ENCODE data around the gene FGF9.

Gene FGF9

DNA sequence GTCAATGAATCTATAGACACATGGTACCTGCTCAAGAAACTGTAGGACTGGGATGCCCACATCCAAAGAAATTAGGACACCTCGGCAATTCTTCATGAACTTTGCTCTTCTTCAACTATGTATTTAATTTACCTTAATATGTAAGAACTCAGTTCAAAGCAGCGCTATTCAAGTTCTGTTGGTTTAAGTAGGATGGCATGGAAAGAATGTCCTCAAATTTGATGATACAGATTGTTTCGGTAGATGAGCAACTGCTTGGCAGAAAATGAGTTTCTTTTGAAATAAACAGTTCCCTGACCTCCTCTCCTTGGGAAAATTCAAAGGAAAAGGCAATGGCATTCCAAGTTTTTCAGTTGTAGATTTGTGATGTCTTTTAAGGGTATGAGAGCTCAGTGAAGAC is 36.7 kb downstream of the FGF9 start:
- Histone ChIP-seq H3K4me3 (no peak overlapping the region), H3K9me3 (no peaks in the 10 kb centered on the region; the same call in 1 of the 2 replicates), H3K27me3 (ENCODE audit: low read depth) (no peaks in the 10 kb centered on the region), H3K4me1 (no peaks in the 10 kb centered on the region), H3K36me3 (replicated peaks) (no peaks in the 10 kb centered on the region)
- in situ Hi-C loops (cut with MboI; ENCODE audit: low sequenced_read_pairs), result no loop called here
- no peak for DNase-seq (ENCODE audit: low spot score in 2 of 2)

GRCh38 chr13:21709697-21710096 is 38.8 kb downstream of the FGF9 start:
- in situ Hi-C loops (cut with MboI; ENCODE audit: low sequenced_read_pairs), result no loop called here

DNA sequence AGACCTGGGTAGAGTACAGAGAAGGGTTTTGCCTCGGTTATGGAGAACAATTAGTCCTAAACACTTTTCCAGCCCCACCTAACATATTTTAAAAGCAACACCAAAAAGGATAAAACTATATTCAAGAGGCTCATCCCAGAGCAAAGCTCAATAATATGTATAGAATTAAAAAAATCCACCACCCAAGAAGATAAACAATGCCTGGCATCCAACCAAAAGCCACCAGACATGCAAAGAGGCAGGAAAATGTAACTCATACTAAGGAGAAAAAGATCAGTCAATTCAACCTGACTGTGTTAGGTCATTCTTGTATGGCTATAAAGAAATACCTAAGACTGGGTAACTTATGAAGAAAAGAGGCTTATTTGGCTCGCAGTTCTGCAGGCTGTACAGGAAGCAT is 39.3 kb downstream of the FGF9 start:
- Histone ChIP-seq H3K36me3 (replicated peaks) (no peaks in the 10 kb centered on the region), H3K4me3 (no peak overlapping the region), H3K9me3 (no peaks in the 10 kb centered on the region; the same call in 1 of the 2 replicates), H3K4me1 (no peaks in the 10 kb centered on the region), H3K27me3 (ENCODE audit: low read depth) (no peaks in the 10 kb centered on the region)
- in situ Hi-C loops (cut with MboI; ENCODE audit: low sequenced_read_pairs), result no loop called here
- DNase-seq (ENCODE audit: low spot score in 2 of 2), result no peak

More at GRCh38 chr13:21709697-21710096, 38.8 kb downstream of the FGF9 start:
- H3K4me3 ChIP-seq, result no peak overlapping the region
- no peak for DNase-seq (ENCODE audit: low spot score in 2 of 2)
- no peaks in the 10 kb centered on the region for H3K36me3 ChIP-seq (replicated peaks)
- H3K9me3 ChIP-seq, result no peaks in the 10 kb centered on the region; the same call in 1 of the 2 replicates
- no peaks in the 10 kb centered on the region for H3K27me3 ChIP-seq (ENCODE audit: low read depth)
- H3K4me1 ChIP-seq, result no peaks in the 10 kb centered on the region

DNA sequence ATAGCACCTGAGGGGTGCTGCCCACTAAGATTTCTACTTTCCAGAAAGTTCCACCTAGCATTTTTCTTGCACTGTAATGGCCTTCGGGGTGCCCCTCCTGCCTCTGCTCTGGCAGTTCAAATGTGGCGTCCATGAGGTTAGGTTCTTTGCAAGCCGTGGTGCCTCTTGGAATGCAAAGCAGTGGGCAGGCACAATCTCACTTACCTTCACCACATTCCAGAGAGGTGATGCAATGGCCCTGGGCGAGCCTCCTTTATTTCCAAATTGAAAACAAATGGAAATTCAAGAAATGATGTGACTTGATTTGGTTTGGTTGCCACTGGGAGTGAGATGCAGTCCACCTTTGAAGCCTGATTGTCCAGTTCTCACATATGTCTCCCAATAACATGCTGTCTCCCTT is 46.9 kb downstream of the FGF9 start:
- Histone ChIP-seq H3K9me3 (no peaks in the 10 kb centered on the region), H3K4me3 (no peak overlapping the region), H3K27me3 (ENCODE audit: low read depth) (no peaks in the 10 kb centered on the region), H3K36me3 (replicated peaks) (no peaks in the 10 kb centered on the region), H3K4me1 (no peaks in the 10 kb centered on the region)
- in situ Hi-C loops (cut with MboI; ENCODE audit: low sequenced_read_pairs), result no loop called here
- no peak for DNase-seq (ENCODE audit: low spot score in 2 of 2)

GRCh38 chr13:21719463-21719862 is 48.6 kb downstream of the FGF9 start:
- in situ Hi-C loops (cut with MboI; ENCODE audit: low sequenced_read_pairs), result no loop called here
- Histone ChIP-seq H3K4me1 (no peaks in the 10 kb centered on the region), H3K27me3 (ENCODE audit: low read depth) (no peaks in the 10 kb centered on the region), H3K36me3 (replicated peaks) (no peaks in the 10 kb centered on the region), H3K4me3 (no peak overlapping the region), H3K9me3 (no peaks in the 10 kb centered on the region)
- DNase-seq (ENCODE audit: low spot score in 2 of 2), result no peak

- no peaks in the 10 kb centered on the region for H3K36me3 ChIP-seq (replicated peaks)
- no peaks in the 10 kb centered on the region for H3K4me1 ChIP-seq
- DNase-seq (ENCODE audit: low spot score in 2 of 2), result no peak
- in situ Hi-C loops (cut with MboI; ENCODE audit: low sequenced_read_pairs), result no loop called here
- no peaks in the 10 kb centered on the region for H3K27me3 ChIP-seq (ENCODE audit: low read depth)
- no peaks in the 10 kb centered on the region for H3K9me3 ChIP-seq
- no peak overlapping the region for H3K4me3 ChIP-seq
These were observed 53.1 kb downstream of the FGF9 start for GRCh38 chr13:21723807-21724505.

GRCh38 chr13:21730186-21730880 is 59.5 kb downstream of the FGF9 start:
- no peaks in the 10 kb centered on the region for H3K36me3 ChIP-seq (replicated peaks)
- no peak for DNase-seq (ENCODE audit: low spot score in 2 of 2)
- no peaks in the 10 kb centered on the region; the same call in 1 of the 2 replicates for H3K9me3 ChIP-seq
- in situ Hi-C loops (cut with MboI; ENCODE audit: low sequenced_read_pairs), result no loop called here
- no peak overlapping the region for H3K4me3 ChIP-seq
- H3K4me1 ChIP-seq, result no peaks in the 10 kb centered on the region
- no peaks in the 10 kb centered on the region for H3K27me3 ChIP-seq (ENCODE audit: low read depth)

- no peak overlapping the region for H3K4me3 ChIP-seq
- no peaks in the 10 kb centered on the region for H3K36me3 ChIP-seq (replicated peaks)
- H3K9me3 ChIP-seq, result no peaks in the 10 kb centered on the region; the same call in 1 of the 2 replicates
- no peak for DNase-seq (ENCODE audit: low spot score in 2 of 2)
- in situ Hi-C loops (cut with MboI; ENCODE audit: low sequenced_read_pairs), result no loop called here
- no peaks in the 10 kb centered on the region for H3K27me3 ChIP-seq (ENCODE audit: low read depth)
- H3K4me1 ChIP-seq, result no peaks in the 10 kb centered on the region
These were observed 62.8 kb downstream of the FGF9 start for GRCh38 chr13:21733475-21734263.

GRCh38 chr13:21734961-21735360 is 64.1 kb downstream of the FGF9 start:
- Histone ChIP-seq H3K4me3 (no peak overlapping the region), H3K4me1 (no peaks in the 10 kb centered on the region), H3K27me3 (ENCODE audit: low read depth) (no peaks in the 10 kb centered on the region), H3K9me3 (no peaks in the 10 kb centered on the region; the same call in 1 of the 2 replicates), H3K36me3 (replicated peaks) (no peaks in the 10 kb centered on the region)
- DNase-seq (ENCODE audit: low spot score in 2 of 2), result no peak
- in situ Hi-C loops (cut with MboI; ENCODE audit: low sequenced_read_pairs), result no loop called here

DNA sequence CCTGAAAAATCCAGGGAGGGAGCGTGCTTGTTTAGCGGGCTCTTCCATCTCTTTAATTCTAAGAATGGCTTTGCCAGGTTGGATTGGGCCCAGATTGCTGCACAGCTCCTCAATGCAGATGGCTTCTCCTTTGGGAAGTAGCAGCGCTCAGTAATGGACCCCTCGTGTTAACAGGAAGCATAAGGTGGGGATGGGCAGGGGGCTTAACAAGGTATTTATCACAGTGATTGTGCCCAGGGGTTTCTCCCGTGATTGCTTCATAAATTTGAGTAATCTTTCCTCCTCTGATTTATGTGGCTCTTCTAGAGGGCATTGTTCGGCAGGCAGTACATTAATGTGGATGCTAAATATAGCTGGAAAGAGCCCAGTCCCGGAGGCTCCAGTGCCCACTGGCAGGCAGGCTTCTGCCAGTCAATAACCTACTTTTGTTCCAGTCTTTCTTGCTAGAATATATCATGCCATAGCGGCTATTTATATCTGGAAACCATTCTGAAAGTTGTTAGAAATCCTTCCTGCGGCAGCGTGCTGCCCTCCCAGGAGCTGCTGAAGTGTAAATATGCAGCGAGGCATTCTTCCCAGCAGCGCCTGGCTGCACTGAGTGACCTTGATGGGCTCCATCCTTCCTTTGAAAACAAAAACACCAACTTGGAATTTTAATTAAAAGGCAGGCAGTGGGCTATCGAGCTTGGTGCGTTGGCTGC is 65.0 kb downstream of the FGF9 start:
- no peak for DNase-seq (ENCODE audit: low spot score in 2 of 2)
- H3K4me1 ChIP-seq, result no peaks in the 10 kb centered on the region
- H3K4me3 ChIP-seq, result no peak overlapping the region
- H3K9me3 ChIP-seq, result no peaks in the 10 kb centered on the region; the same call in 1 of the 2 replicates
- in situ Hi-C loops (cut with MboI; ENCODE audit: low sequenced_read_pairs), result no loop called here
- no peaks in the 10 kb centered on the region for H3K27me3 ChIP-seq (ENCODE audit: low read depth)
- no peaks in the 10 kb centered on the region for H3K36me3 ChIP-seq (replicated peaks)

GRCh38 chr13:21736926-21737325 is 66.1 kb downstream of the FGF9 start:
- in situ Hi-C loops (cut with MboI; ENCODE audit: low sequenced_read_pairs), result no loop called here

GRCh38 chr13:21738630-21739029 is 67.8 kb downstream of the FGF9 start:
- Histone ChIP-seq H3K36me3 (replicated peaks) (no peaks in the 10 kb centered on the region), H3K27me3 (ENCODE audit: low read depth) (no peaks in the 10 kb centered on the region), H3K9me3 (no peaks in the 10 kb centered on the region), H3K4me1 (no peaks in the 10 kb centered on the region), H3K4me3 (no peak overlapping the region)
- DNase-seq (ENCODE audit: low spot score in 2 of 2), result no peak
- in situ Hi-C loops (cut with MboI; ENCODE audit: low sequenced_read_pairs), result no loop called here

More at GRCh38 chr13:21736926-21737325, 66.1 kb downstream of the FGF9 start:
- H3K9me3 ChIP-seq, result no peaks in the 10 kb centered on the region; the same call in 1 of the 2 replicates
- H3K27me3 ChIP-seq (ENCODE audit: low read depth), result no peaks in the 10 kb centered on the region
- DNase-seq (ENCODE audit: low spot score in 2 of 2), result no peak
- H3K4me1 ChIP-seq, result no peaks in the 10 kb centered on the region
- no peak overlapping the region for H3K4me3 ChIP-seq
- no peaks in the 10 kb centered on the region for H3K36me3 ChIP-seq (replicated peaks)

DNA sequence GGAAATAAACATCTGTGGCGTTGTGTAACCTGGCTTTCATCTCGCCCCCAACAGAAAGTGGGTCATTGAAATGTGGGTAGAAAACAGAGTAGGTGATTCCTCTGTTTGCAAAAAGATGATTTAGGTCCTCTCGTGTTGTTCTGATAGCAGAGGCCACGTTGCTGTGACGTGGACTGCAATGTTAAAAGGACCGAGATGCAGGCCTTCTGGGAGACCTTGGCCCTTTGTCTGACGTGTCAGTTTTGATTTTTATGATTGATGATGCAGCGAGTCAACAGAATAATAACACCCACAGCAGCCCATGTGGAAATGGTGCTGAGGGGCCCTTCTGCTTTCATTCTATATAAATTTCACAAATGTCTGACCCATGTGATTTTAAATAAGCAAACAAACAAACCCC is 68.9 kb downstream of the FGF9 start:
- no peak for DNase-seq (ENCODE audit: low spot score in 2 of 2)
- in situ Hi-C loops (cut with MboI; ENCODE audit: low sequenced_read_pairs), result no loop called here

More for the DNA sequence above, 68.9 kb downstream of the FGF9 start:
- H3K27me3 ChIP-seq (ENCODE audit: low read depth), result no peaks in the 10 kb centered on the region
- H3K36me3 ChIP-seq (replicated peaks), result no peaks in the 10 kb centered on the region
- no peak overlapping the region for H3K4me3 ChIP-seq
- H3K4me1 ChIP-seq, result no peaks in the 10 kb centered on the region
- no peaks in the 10 kb centered on the region for H3K9me3 ChIP-seq

Data from HAP-1 (cell line).